EL (cell line): ENCODE data around the gene SMAD5.

Experiments used
- DNase-seq: peaks from one replicate; pipeline ENCODE4 v3.0.0-alpha.2; 2016

SMAD5 gene

GRCh38 chr5:136199408-136199807 is 66.8 kb downstream of the SMAD5 start:
- DNase-seq = no peak

- no peak for DNase-seq
These were observed 67.5 kb downstream of the SMAD5 start for GRCh38 chr5:136200130-136200529.

GRCh38 chr5:136200761-136201160 is 68.1 kb downstream of the SMAD5 start:
- no peak for DNase-seq

GRCh38 chr5:136201870-136202269 is 69.2 kb downstream of the SMAD5 start:
- DNase-seq = no peak

GRCh38 chr5:136202469-136203205 is 70.0 kb downstream of the SMAD5 start:
- no peak for DNase-seq

- no peak for DNase-seq
These were observed 70.8 kb downstream of the SMAD5 start for GRCh38 chr5:136203303-136203922.

GRCh38 chr5:136205061-136205702 is 72.5 kb downstream of the SMAD5 start:
- DNase-seq = no peak

- DNase-seq = no peak
These were observed 73.3 kb downstream of the SMAD5 start for GRCh38 chr5:136205941-136206340.

GRCh38 chr5:136206361-136206760 is 73.7 kb downstream of the SMAD5 start:
- no peak for DNase-seq

GRCh38 chr5:136207631-136208030 is 75.0 kb downstream of the SMAD5 start:
- DNase-seq = no peak

GRCh38 chr5:136208916-136209315 is 76.3 kb downstream of the SMAD5 start:
- no peak for DNase-seq

- no peak for DNase-seq
These were observed 76.8 kb downstream of the SMAD5 start for GRCh38 chr5:136209346-136209910.

- peak; percentile 29 for DNase-seq
These were observed 77.6 kb downstream of the SMAD5 start for GRCh38 chr5:136210259-136210658.

GRCh38 chr5:136211282-136212040 is 78.8 kb downstream of the SMAD5 start:
- DNase-seq = no peak

- peak; percentile 42 for DNase-seq
These were observed 79.6 kb downstream of the SMAD5 start for GRCh38 chr5:136212252-136212721.

- DNase-seq = no peak
These were observed 81.4 kb downstream of the SMAD5 start for GRCh38 chr5:136213919-136214493.

GRCh38 chr5:136215812-136216211 is 83.2 kb downstream of the SMAD5 start:
- DNase-seq = no peak

- DNase-seq = no peak
These were observed 83.6 kb downstream of the SMAD5 start for GRCh38 chr5:136216230-136216629.

- no peak for DNase-seq
These were observed 88.7 kb downstream of the SMAD5 start for GRCh38 chr5:136221340-136221739.

GRCh38 chr5:136222580-136223235 is 90.1 kb downstream of the SMAD5 start:
- DNase-seq = no peak

GRCh38 chr5:136225796-136226195 is 93.2 kb downstream of the SMAD5 start:
- no peak for DNase-seq

- no peak for DNase-seq
These were observed 93.8 kb downstream of the SMAD5 start for GRCh38 chr5:136226401-136226800.
